DOHH2 (cell line): ENCODE measurements around the gene CD9.
"Not testable (repeated sequence)": the region's sequence is repeated elsewhere in the genome, so short reads cannot be mapped to it uniquely, and the experiment has no call there.

Experiments used
- H3F3A ChIP-seq: fragments of 200-600 bp; sonication (generic), shearing (Covaris generic); 2 replicates; pipeline ENCODE4 v1.6.0; 2016; ENCODE audit warnings: antibody characterized with exemption, mild to moderate bottlenecking; ENCODE audit not compliant: control insufficient read depth, insufficient read depth
- H3K27ac ChIP-seq: fragments of 200-600 bp; sonication (generic); 2 replicates; pipeline ENCODE4 v1.5.1; 2014; ENCODE audit warnings: low read depth, mild to moderate bottlenecking, low read length, moderate library complexity
- H3K27me3 ChIP-seq: fragments of 200-600 bp; sonication (generic); 2 replicates; pipeline ENCODE4 v1.6.1; 2014; ENCODE audit warnings: mild to moderate bottlenecking, low read length, mixed read lengths; ENCODE audit not compliant: control insufficient read depth
- H3K36me3 ChIP-seq: fragments of 200-600 bp; sonication (generic); 2 replicates; pipeline ENCODE4 v1.6.1; 2014; ENCODE audit warnings: mild to moderate bottlenecking, low read length, moderate library complexity, mixed read lengths; ENCODE audit not compliant: control insufficient read depth
- H3K4me1 ChIP-seq: fragments of 200-600 bp; sonication (generic); 2 replicates; pipeline ENCODE4 v1.6.1; 2014; ENCODE audit warnings: mild to moderate bottlenecking, low read length, mixed read lengths; ENCODE audit not compliant: control insufficient read depth
- H3K4me2 ChIP-seq: fragments of 200-600 bp; sonication (generic); 2 replicates; pipeline ENCODE4 v1.6.0; 2014; ENCODE audit warnings: mild to moderate bottlenecking, low read length, moderate library complexity
- H3K4me3 ChIP-seq: fragments of 200-600 bp; sonication (generic); 2 replicates; pipeline ENCODE4 v1.5.1; 2014; ENCODE audit warnings: mild to moderate bottlenecking, low read length, mixed read lengths
- H3K79me2 ChIP-seq: fragments of 200-600 bp; sonication (generic); 2 replicates; pipeline ENCODE4 v1.6.1; 2014; ENCODE audit warnings: mild to moderate bottlenecking, low read length, mixed read lengths; ENCODE audit not compliant: control insufficient read depth
- H3K9me2 ChIP-seq: fragments of 200-600 bp; sonication (generic); replicated peaks from 2 replicates; pipeline ENCODE4 v1.6.1; 2014; ENCODE audit warnings: mild to moderate bottlenecking, low read length, mixed read lengths; ENCODE audit not compliant: control insufficient read depth
- H3K9me3 ChIP-seq: fragments of 200-600 bp; sonication (generic); 2 replicates; pipeline ENCODE4 v1.6.1; 2014; ENCODE audit warnings: antibody characterized with exemption, low read length, mixed read lengths; ENCODE audit not compliant: control insufficient read depth, insufficient read depth
- H4K20me1 ChIP-seq: fragments of 200-600 bp; sonication (generic); 2 replicates; pipeline ENCODE4 v1.6.0; 2014; ENCODE audit warnings: low read depth, mild to moderate bottlenecking, antibody characterized with exemption, low read length, moderate library complexity; ENCODE audit not compliant: control insufficient read depth, insufficient read depth
- EZH2phosphoT487 ChIP-seq: fragments of 200-600 bp; sonication (generic); IDR thresholded peaks from 2 replicates; pipeline ENCODE4 v1.6.1; 2017; ENCODE audit warnings: borderline replicate concordance, mild to moderate bottlenecking, antibody characterized with exemption, low read length, moderate library complexity, mixed read lengths
- TF ChIP-seq, protein P1 (sequence below): fragments of 200-600 bp; sonication (generic); IDR thresholded peaks from one replicate; pipeline ENCODE4 v1.5.1; 2014; ENCODE audit warnings: antibody characterized with exemption, mild to moderate bottlenecking, low read depth, low read length; ENCODE audit not compliant: poor library complexity, severe bottlenecking

CD9 gene

DNA sequence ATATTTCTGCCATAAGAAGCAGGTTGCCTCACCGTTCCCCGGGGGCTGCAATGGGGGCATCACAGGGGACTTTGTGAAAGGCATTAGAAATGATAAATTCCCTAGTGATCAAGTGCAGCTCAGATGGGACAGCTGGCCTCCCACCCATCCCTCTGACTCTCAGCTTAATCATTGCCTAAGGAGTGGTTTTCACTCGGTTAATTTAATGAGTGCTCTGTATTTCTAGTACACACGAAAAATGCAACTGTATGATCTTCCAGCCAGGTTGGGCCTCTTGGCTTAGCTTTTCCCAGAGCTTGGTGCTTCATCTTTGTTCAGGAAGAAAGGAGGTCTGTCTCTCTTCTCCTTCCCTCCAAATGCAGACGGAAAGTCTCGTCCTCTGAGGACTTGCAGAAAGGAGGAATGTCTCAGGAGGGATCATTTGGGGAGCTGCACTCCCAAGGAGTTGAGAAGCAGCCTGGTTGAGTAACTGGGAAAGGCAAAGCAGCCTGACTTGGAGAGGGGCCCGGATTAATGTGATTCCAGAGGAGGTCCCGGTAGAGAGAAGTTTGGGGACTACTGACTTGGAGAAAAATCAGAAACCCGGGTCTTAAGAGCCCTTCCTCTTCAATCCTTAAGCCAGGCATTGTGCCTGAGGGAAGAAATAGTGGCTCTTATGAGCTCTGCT lies 7.2 kb downstream of the CD9 start:
- Histone ChIP-seq H3K4me2 (no peak overlapping the region), H4K20me1 (no peaks in the 10 kb centered on the region)

DNA sequence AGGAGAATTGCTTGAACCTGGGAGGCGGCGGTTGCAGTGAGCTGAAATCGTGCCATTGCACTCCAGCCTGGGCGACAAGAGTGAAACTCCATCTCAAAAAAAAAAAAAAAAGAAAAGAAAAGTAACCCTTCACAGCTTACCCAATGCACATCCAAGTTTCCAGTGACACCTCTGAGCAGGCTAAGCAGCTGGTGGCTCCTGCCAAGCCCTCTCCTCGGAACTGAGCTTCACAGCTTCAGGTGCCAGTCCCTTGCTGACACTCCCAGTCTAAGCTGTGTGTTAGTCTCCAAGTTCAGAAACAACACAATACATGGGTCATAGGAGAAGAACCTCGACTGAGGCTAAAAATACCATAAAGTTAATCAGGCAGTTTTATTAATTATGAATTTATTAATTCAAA lies 7.9 kb downstream of the CD9 start:
- peaks cover 25% of the 10 kb centered on the region for H3K27me3 ChIP-seq
- TF ChIP-seq EZH2phosphoT487 = no peak
- TF ChIP-seq, protein P1, sequence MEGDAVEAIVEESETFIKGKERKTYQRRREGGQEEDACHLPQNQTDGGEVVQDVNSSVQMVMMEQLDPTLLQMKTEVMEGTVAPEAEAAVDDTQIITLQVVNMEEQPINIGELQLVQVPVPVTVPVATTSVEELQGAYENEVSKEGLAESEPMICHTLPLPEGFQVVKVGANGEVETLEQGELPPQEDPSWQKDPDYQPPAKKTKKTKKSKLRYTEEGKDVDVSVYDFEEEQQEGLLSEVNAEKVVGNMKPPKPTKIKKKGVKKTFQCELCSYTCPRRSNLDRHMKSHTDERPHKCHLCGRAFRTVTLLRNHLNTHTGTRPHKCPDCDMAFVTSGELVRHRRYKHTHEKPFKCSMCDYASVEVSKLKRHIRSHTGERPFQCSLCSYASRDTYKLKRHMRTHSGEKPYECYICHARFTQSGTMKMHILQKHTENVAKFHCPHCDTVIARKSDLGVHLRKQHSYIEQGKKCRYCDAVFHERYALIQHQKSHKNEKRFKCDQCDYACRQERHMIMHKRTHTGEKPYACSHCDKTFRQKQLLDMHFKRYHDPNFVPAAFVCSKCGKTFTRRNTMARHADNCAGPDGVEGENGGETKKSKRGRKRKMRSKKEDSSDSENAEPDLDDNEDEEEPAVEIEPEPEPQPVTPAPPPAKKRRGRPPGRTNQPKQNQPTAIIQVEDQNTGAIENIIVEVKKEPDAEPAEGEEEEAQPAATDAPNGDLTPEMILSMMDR = no peak
- no peaks in the 10 kb centered on the region for H3K9me2 ChIP-seq
- H3F3A ChIP-seq = no peaks in the 10 kb centered on the region
- no peaks in the 10 kb centered on the region for H3K9me3 ChIP-seq
- 0 out of 2 replicates have a peak, but pooled peaks cover 5% of the 10 kb centered on the region for H3K4me1 ChIP-seq
- H4K20me1 ChIP-seq = no peaks in the 10 kb centered on the region
- no peaks in the 10 kb centered on the region for H3K36me3 ChIP-seq
- no peak overlapping the region for H3K4me3 ChIP-seq
- no peak overlapping the region for H3K27ac ChIP-seq
- H3K79me2 ChIP-seq = no peaks in the 10 kb centered on the region
- H3K4me2 ChIP-seq = no peak overlapping the region

More for the DNA sequence above, 7.2 kb downstream of the CD9 start:
- 0 out of 2 replicates have a peak, but pooled peaks cover 5% of the 10 kb centered on the region for H3K4me1 ChIP-seq
- H3F3A ChIP-seq = no peaks in the 10 kb centered on the region
- H3K79me2 ChIP-seq = no peaks in the 10 kb centered on the region
- no peaks in the 10 kb centered on the region for H3K9me3 ChIP-seq
- H3K36me3 ChIP-seq = no peaks in the 10 kb centered on the region
- peaks cover 23% of the 10 kb centered on the region for H3K27me3 ChIP-seq
- H3K4me3 ChIP-seq = no peak overlapping the region
- no peak overlapping the region for H3K27ac ChIP-seq
- no peaks in the 10 kb centered on the region for H3K9me2 ChIP-seq
- no peak for TF ChIP-seq EZH2phosphoT487

DNA sequence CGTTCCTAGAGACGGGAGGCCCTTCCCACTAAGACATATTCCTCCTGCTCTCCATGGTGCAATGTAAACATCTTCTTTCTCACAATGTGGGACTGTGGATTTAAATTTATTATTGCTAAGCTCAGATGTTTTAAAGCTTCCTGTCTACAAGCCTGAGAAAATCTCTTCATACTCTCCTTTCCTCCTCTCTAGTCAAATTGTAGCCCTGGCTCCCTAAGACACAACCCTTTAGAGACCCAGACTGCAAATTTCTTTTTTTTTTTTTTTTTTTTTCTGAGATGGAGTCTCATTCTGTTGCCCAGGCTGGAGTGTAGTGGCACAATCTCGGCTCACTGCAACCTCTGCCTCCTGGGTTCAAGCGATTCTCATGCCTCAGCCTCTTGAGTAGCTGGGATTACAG lies 9.2 kb downstream of the CD9 start:
- peaks cover 25% of the 10 kb centered on the region for H3K27me3 ChIP-seq
- H3K9me2 ChIP-seq, H3K79me2 ChIP-seq, H3K27ac ChIP-seq, H3F3A ChIP-seq, H3K4me1 ChIP-seq, H3K4me2 ChIP-seq, H3K9me3 ChIP-seq, H3K4me3 ChIP-seq, H4K20me1 ChIP-seq, H3K36me3 ChIP-seq: not testable (repeated sequence)

DNA sequence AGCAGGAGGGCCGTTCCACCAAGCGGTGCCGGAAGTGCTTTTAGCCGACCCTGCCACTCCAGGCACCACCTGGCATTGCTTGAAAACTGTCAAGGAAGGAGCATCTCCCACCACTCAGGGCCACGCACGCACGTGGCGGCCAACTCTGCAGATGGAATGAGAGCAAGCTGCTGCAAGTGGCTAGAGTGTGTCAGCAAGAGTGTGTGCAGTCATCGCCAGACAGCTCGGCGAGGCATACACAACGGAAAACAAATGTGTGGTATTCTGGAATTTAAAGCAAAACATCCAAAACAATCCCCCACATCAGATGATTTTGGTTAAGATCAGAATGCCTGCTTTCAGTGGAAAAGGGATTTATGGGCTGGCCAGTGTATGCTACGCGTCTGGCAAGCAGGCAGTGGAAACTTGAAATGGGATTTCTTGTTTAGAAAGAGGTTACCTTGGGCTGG lies 11.2 kb downstream of the CD9 start:
- H3K9me2 ChIP-seq = no peaks in the 10 kb centered on the region
- no peak for TF ChIP-seq EZH2phosphoT487
- TF ChIP-seq, protein P1 = no peak
- H3K36me3 ChIP-seq = no peaks in the 10 kb centered on the region
- H3K9me3 ChIP-seq = no peaks in the 10 kb centered on the region
- peaks cover 11% of the 10 kb centered on the region for H3K27me3 ChIP-seq
- no peak overlapping the region for H3K4me3 ChIP-seq
- H3K4me1 ChIP-seq = 0 out of 2 replicates have a peak, but pooled peaks cover 5% of the 10 kb centered on the region
- H3F3A ChIP-seq = no peaks in the 10 kb centered on the region
- H3K4me2 ChIP-seq = no peak overlapping the region
- no peak overlapping the region for H3K27ac ChIP-seq
- H4K20me1 ChIP-seq = no peaks in the 10 kb centered on the region
- no peaks in the 10 kb centered on the region for H3K79me2 ChIP-seq
